H9 (cell line): ENCODE data around the gene DCX. TPM values are rescaled to one million over a fixed set of nuclear protein-coding genes. Genes with fewer than 3 reads are reported as not detected.

Experiments
- DNase-seq: peaks from one replicate; pipeline ENCODE4 v3.0.0-alpha.2; 2017
- H2AFZ ChIP-seq: one replicate; pipeline ENCODE4 v1.6.1; 2013; ENCODE audit warnings: mild to moderate bottlenecking, low read length, control low read depth, moderate library complexity
- H2AK5ac ChIP-seq: 2 replicates; pipeline ENCODE4 v1.6.1; 2013; ENCODE audit warnings: low read length, control low read depth, mixed read lengths; ENCODE audit not compliant: insufficient read length
- H2BK120ac ChIP-seq: one replicate; pipeline ENCODE4 v1.6.1; 2013; ENCODE audit warnings: low read depth, mild to moderate bottlenecking, low read length, control low read depth, inconsistent platforms; ENCODE audit not compliant: poor library complexity, severe bottlenecking
- H2BK12ac ChIP-seq: 2 replicates; pipeline ENCODE4 v1.6.1; 2013; ENCODE audit warnings: low read length, control low read depth, mixed read lengths, low read depth; ENCODE audit not compliant: insufficient read length
- H2BK15ac ChIP-seq: 2 replicates; pipeline ENCODE4 v1.6.1; 2013; ENCODE audit warnings: low read depth, low read length, control low read depth
- H2BK20ac ChIP-seq: one replicate; pipeline ENCODE4 v1.6.1; 2013; ENCODE audit warnings: low read depth, mild to moderate bottlenecking, low read length, control low read depth, inconsistent platforms; ENCODE audit not compliant: poor library complexity, severe bottlenecking
- H2BK5ac ChIP-seq: 2 replicates; pipeline ENCODE4 v1.6.1; 2013; ENCODE audit warnings: low read length, control low read depth, mixed read lengths; ENCODE audit not compliant: insufficient read length
- H3K14ac ChIP-seq: 2 replicates; pipeline ENCODE4 v1.6.1; 2013; ENCODE audit warnings: low read length, control low read depth; ENCODE audit not compliant: insufficient read depth
- H3K18ac ChIP-seq: 2 replicates; pipeline ENCODE4 v1.6.1; 2013; ENCODE audit warnings: low read depth, mild to moderate bottlenecking, mixed read lengths, low read length, control low read depth; ENCODE audit not compliant: insufficient read length
- H3K23ac ChIP-seq: 2 replicates; pipeline ENCODE4 v1.6.1; 2013; ENCODE audit warnings: low read length, control low read depth, mixed read lengths, low read depth; ENCODE audit not compliant: insufficient read length
- H3K23me2 ChIP-seq: 2 replicates; pipeline ENCODE4 v1.6.1; 2013; ENCODE audit warnings: low read depth, mild to moderate bottlenecking, mixed read lengths, low read length, control low read depth; ENCODE audit not compliant: insufficient read length, poor library complexity, severe bottlenecking
- H3K27ac ChIP-seq: 2 replicates; pipeline ENCODE4 v1.5.1; 2013; ENCODE audit warnings: low read length, control low read depth, mixed read lengths, low read depth; ENCODE audit not compliant: insufficient read length
- H3K27me3 ChIP-seq: 2 replicates; pipeline ENCODE4 v1.6.1; 2013; ENCODE audit warnings: low read length, control low read depth, inconsistent platforms; ENCODE audit not compliant: insufficient read depth
- H3K4ac ChIP-seq: 2 replicates; pipeline ENCODE4 v1.6.1; 2013; ENCODE audit warnings: low read depth, mild to moderate bottlenecking, control low read depth, inconsistent platforms, low read length, moderate library complexity
- H3K4me1 ChIP-seq: 2 replicates; pipeline ENCODE4 v1.6.1; 2013; ENCODE audit warnings: low read length, control low read depth, inconsistent platforms; ENCODE audit not compliant: insufficient read depth
- H3K4me2 ChIP-seq: 2 replicates; pipeline ENCODE4 v1.6.1; 2013; ENCODE audit warnings: low read length, control low read depth, mixed read lengths; ENCODE audit not compliant: insufficient read length, insufficient read depth
- H3K56ac ChIP-seq: 2 replicates; pipeline ENCODE4 v1.6.1; 2013; ENCODE audit warnings: low read depth, mild to moderate bottlenecking, mixed read lengths, low read length, control low read depth; ENCODE audit not compliant: insufficient read length
- H3K79me1 ChIP-seq: 2 replicates; pipeline ENCODE4 v1.6.1; 2013; ENCODE audit warnings: low read depth, mild to moderate bottlenecking, moderate library complexity, low read length, control low read depth, inconsistent platforms; ENCODE audit not compliant: insufficient read depth, poor library complexity, severe bottlenecking
- H3K79me2 ChIP-seq: 2 replicates; pipeline ENCODE4 v1.6.1; 2013; ENCODE audit warnings: low read length, control low read depth, inconsistent platforms; ENCODE audit not compliant: insufficient read depth
- H3K9ac ChIP-seq: 2 replicates; pipeline ENCODE4 v1.6.1; 2013; ENCODE audit warnings: low read length, control low read depth, mixed read lengths; ENCODE audit not compliant: insufficient read length; ENCODE audit errors: extremely low read depth
- H3K9me3 ChIP-seq: one replicate; pipeline ENCODE4 v1.6.1; 2013; ENCODE audit warnings: low read depth, low read length, inconsistent platforms; ENCODE audit not compliant: control insufficient read depth
- H3T11ph ChIP-seq: one replicate; pipeline ENCODE4 v1.6.1; 2013; ENCODE audit warnings: mild to moderate bottlenecking, low read length, control low read depth, inconsistent platforms
- H4K20me1 ChIP-seq: one replicate; pipeline ENCODE4 v1.6.1; 2013; ENCODE audit not compliant: control insufficient read depth, insufficient read length, insufficient read depth
- H4K5ac ChIP-seq: 2 replicates; pipeline ENCODE4 v1.6.1; 2013; ENCODE audit warnings: low read depth, mild to moderate bottlenecking, mixed read lengths, low read length, control low read depth; ENCODE audit not compliant: insufficient read length
- H4K8ac ChIP-seq: replicated peaks from 2 replicates; pipeline ENCODE4 v1.6.1; 2013; ENCODE audit warnings: low read length, control low read depth, mixed read lengths, low read depth; ENCODE audit not compliant: insufficient read length
- H4K91ac ChIP-seq: 2 replicates; pipeline ENCODE4 v1.6.1; 2013; ENCODE audit warnings: low read depth, mild to moderate bottlenecking, moderate library complexity, mixed read lengths, low read length, control low read depth; ENCODE audit not compliant: insufficient read length
- H3K27ac Mint-ChIP-seq, 3 experiments: 2 replicates in 2 of 3; 3 replicates in 1 of 3; pipeline ENCODE4 v1.8.0; 2020 to 2021; ENCODE audit warnings: mixed read lengths in 3 of 3, mild to moderate bottlenecking in 1 of 3, moderate library complexity in 1 of 3
- H3K27me3 Mint-ChIP-seq: 2 replicates; pipeline ENCODE4 v1.8.0; 2021; ENCODE audit warnings: low read depth, mild to moderate bottlenecking, moderate library complexity, mixed read lengths
- H3K36me3 Mint-ChIP-seq, 3 experiments: 2 replicates in 2 of 3; 3 replicates in 1 of 3; pipeline ENCODE4 v1.8.0; 2020 to 2021; ENCODE audit warnings: low read depth in 3 of 3, mixed read lengths in 3 of 3; ENCODE audit not compliant: insufficient read depth in 1 of 3
- H3K4me1 Mint-ChIP-seq, 2 experiments: 2 replicates each; pipeline ENCODE4 v1.8.0; 2020; ENCODE audit warnings: mixed read lengths in 2 of 2
- H3K4me3 Mint-ChIP-seq, 2 experiments: 2 replicates in 1 of 2; 3 replicates in 1 of 2; pipeline ENCODE4 v1.8.0; 2020 to 2021; ENCODE audit warnings: mild to moderate bottlenecking in 2 of 2, mixed read lengths in 2 of 2, moderate library complexity in 1 of 2
- H3K9me3 Mint-ChIP-seq, 2 experiments: 2 replicates in 1 of 2; 3 replicates in 1 of 2; pipeline ENCODE4 v1.8.0; 2020; ENCODE audit warnings: mild to moderate bottlenecking in 2 of 2, mixed read lengths in 2 of 2, moderate library complexity in 1 of 2
- CTCF ChIP-seq: fragments of 200-600 bp; sonication (generic); conservative IDR thresholded peaks from 3 replicates; pipeline ENCODE4 v1.8.0; 2021; ENCODE audit warnings: antibody characterized with exemption, mild to moderate bottlenecking
- WGBS: extraction: QIAGEN DNeasy Blood & Tissue Kit; methylation state at CpG from one replicate; pipeline ENCODE4 v1.1.7; 2013; ENCODE audit warnings: missing lambda C conversion rate, low lambda C conversion rate, mixed read lengths; ENCODE audit not compliant: insufficient read length; ENCODE audit errors: extremely low coverage; 5-methylcytosine and 5-hydroxymethylcytosine counted together
- total RNA-seq: library from RNA; stranded (reverse); gene quantifications from 2 replicates; pipeline ENCODE4 v1.2.1, GENCODE V29; 2021

DCX gene
- total RNA-seq, 1 experiment from 2014 or later: 2.0 TPM

GRCh38 chrX:111353793-111354192 is 58.2 kb downstream of the DCX start:
- no peak for TF ChIP-seq CTCF
- Histone ChIP-seq H3K4me2 (no peak overlapping the region), H2BK120ac (no peak overlapping the region), H3K79me2 (peaks cover 2% of the 10 kb centered on the region; the same call in 1 of the 2 replicates), H3K27me3 (no peaks in the 10 kb centered on the region), H2BK20ac (no peak overlapping the region), H3K18ac (no peak overlapping the region), H4K91ac (no peak overlapping the region), H2BK5ac (no peak overlapping the region), H3T11ph (no peak overlapping the region), H3K79me1 (no peaks in the 10 kb centered on the region), H2AFZ (no peak overlapping the region), H2BK15ac (no peak overlapping the region), H2BK12ac (no peak overlapping the region), H3K56ac (no peak overlapping the region), H4K5ac (no peak overlapping the region), H3K9ac (no peak overlapping the region), H3K23ac (no peak overlapping the region), H4K8ac (no peak overlapping the region), H2AK5ac (no peak overlapping the region), H3K27ac (no peak overlapping the region), H3K4me1 (no peaks in the 10 kb centered on the region), H3K23me2 (no peaks in the 10 kb centered on the region), H3K14ac (no peak overlapping the region), H3K9me3 (no peaks in the 10 kb centered on the region), H4K20me1 (no peaks in the 10 kb centered on the region), H3K4ac (no peak overlapping the region)
- H3K27me3 Mint-ChIP-seq: no peaks in the 10 kb centered on the region
- no peaks in the 10 kb centered on the region for H3K4me1 Mint-ChIP-seq
- no CpG with 5 or more reads among the region's 2 CpGs for WGBS
- no peak overlapping the region for H3K4me3 Mint-ChIP-seq
- no peak for DNase-seq
- H3K36me3 Mint-ChIP-seq: no peaks in the 10 kb centered on the region
- no peaks in the 10 kb centered on the region for H3K9me3 Mint-ChIP-seq
- H3K27ac Mint-ChIP-seq: no peak overlapping the region
